Measurements from ENCODE around the gene SATB2.

SATB2 gene

DNA sequence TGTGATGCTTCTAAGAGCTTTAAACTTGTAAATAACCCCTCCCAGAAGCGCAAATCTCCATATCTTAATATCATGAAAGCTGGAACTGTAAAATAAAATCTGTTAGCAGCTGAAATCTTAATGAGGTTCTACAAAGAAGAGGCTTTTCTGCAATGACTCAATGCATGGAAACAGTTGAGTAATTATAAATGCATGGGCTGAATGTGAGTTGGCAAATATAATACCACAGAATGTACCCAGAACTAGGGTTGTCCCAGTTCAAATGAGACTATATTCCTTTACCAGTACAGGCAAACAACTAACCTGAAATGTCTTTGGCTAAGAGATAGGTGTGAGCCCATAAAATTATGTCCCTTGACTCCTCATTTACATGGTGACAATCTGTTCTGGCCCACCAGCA lies 52.9 kb downstream of the SATB2 start:
- peak; percentile 5 for DNase-seq (ENCODE audit: low spot score)

DNA sequence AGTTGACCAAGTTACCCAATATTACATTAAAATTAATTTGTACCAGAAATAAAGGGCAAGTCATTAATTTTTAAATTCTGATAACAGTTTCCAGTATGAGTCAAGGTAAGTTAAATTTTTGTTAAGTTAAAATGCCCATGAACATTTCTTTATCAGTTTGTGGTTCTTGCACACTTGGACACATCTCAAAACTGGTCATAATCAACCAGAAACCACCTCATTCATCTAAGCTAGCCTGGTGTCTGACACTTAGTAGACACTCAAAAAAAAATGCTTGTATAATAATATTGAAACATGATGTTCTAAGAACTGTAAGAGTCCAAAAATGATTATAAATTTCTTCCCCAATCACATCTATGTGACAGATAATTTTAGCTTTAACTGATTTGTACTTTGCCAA lies 62.4 kb downstream of the SATB2 start:
- DNase-seq (ENCODE audit: low spot score): no peak

DNA sequence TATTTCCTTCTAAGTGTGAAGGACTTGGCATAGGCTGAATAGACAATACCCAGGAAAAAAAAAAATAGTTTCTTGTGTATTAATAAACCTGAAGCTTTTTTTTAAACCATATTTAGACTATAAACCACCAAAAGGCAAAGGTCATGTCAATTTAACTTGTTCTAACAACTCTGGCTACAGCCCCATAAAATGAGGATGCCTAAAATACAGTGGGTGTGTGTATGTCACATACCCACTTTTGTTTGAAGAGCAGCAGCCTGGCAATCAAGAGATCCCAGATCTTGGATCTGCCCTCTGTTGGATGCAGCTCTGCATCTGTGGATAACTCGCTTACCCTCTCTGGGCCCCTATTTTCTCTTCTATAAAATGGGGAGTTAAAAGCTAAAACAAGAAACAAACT lies 65.4 kb downstream of the SATB2 start:
- no peak for DNase-seq (ENCODE audit: low spot score)

DNA sequence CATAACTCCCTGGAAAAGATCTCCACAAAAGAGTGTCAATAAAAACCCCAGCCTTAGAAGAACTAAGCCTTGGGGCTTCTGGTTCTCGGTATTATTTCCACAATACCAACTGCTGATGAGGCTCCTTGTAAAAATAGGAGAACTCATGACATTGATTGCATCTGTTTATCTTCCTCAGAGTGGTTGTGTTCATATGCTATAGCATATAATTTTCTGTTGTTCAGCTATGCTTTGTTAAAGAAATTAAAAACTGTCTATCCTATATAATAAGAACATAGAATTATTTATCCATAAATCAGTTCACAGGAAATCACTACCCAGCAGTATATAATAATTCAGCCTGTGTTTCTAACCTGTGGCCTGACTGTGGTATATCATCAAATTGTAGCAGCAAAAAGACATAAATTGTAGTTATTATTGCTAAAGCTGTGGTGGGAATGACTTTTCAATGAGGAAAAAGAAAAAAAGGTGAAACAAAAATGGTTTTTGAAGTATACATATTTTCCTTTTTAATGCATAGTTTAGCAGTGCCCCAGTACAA lies 68.9 kb downstream of the SATB2 start:
- no peak for DNase-seq (ENCODE audit: low spot score)

DNA sequence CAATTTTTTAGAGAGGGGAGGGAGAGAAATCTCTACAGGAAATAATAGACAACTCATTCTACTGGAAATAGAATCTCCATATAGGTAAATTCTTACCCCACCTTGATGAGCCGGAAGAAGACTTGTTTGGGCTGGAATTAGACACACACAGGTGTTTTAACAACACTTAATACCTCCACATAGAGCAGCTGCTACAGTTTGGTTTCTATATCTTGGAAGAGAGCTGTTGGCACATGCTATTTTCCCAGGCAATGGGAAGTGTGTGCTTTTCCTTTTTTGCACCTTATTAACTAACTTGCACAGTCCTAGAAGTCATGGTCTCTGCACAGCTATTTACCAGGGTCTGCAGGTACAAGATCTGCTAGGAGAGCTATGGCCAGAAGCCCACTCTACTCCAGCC lies 73.7 kb downstream of the SATB2 start:
- no peak for DNase-seq (ENCODE audit: low spot score)

DNA sequence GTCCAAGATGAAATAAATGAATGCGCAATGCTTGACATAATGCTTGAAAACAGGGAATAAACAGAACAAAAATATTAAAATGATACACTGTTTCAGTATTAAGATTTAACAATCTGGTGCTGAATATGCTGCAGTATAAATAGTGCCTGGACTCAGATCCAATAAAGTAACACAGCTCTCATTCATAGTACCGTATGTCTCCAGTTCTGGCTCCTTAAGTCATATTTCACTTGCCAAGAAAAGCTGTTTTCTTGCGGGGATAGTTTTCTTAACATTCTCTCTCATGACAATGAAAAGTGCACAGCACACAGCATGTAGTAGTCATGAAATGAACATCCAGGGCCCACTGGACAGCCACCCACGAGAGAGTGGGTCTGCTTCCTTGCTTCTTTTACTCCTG lies 74.7 kb downstream of the SATB2 start:
- no peak for DNase-seq (ENCODE audit: low spot score)

DNA sequence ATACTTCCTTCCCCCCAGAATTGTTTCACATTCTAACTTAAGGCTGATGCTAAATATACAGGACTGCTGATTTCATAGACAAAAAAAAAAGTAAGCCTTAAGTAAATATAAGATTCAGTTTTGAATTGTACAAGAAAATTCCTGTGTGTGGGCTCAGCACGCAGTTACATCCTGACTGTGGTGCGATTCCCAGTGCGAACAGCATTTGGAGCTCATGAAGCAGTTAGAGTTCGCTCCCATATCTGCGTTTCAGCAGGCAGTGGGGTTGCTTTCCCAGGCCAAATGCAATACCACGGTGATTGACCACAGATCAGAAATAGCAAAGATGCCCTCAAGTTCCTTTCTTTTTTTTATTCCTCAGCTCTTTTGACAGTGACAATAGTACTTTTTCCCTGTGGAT lies 75.6 kb downstream of the SATB2 start:
- no peak for DNase-seq (ENCODE audit: low spot score)

DNA sequence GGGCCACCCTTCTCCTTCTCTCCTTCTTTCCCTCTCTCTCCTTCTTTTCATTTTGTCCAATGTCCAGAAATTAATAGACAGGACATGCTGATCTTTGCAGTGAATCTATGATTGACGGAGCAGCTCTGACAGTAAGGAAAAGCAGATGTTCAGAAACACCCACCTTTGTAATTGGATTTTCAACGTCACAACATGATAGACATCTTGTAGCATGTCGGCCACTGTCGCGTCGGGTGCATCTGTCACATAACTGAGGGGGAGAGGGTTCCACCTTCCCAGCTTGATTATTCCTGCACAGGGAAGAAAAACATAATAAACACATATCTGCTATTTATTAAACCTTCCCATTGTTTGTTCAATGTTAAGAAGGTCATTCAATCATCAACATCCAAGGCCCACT lies 76.2 kb downstream of the SATB2 start:
- DNase-seq (ENCODE audit: low spot score): no peak

DNA sequence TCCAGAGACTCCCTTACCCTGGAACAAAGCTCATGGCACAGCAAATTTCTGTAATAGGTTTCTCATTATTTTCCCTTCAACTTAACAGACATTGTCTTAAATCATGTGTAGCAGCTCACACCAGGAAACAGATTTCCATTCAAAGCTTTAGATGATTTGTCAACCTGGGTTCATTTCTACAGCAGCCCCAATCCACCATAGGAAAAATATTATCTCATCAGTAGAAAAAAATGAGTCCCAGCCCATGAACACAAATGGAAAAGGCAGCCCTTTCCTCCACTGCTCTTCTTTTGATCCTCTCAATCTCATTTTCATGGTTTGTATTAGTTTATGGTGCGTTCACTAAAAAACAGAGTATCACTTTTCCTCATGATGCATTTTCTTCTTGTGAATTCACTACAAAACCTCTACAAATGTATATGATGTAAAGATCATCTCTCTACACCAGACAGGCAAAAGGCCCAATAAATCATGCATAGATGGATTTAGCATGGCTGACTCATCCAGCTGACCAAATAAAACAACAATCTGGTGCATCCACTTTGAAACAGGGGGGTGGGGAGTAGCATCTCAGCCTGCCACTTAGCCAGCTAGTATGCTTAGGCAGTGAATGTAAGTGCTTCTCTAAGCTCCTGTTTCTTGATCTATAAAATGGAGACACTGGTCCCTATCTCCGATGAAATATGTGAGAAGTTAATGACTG lies 78.6 kb downstream of the SATB2 start:
- DNase-seq (ENCODE audit: low spot score): peak; percentile 22

DNA sequence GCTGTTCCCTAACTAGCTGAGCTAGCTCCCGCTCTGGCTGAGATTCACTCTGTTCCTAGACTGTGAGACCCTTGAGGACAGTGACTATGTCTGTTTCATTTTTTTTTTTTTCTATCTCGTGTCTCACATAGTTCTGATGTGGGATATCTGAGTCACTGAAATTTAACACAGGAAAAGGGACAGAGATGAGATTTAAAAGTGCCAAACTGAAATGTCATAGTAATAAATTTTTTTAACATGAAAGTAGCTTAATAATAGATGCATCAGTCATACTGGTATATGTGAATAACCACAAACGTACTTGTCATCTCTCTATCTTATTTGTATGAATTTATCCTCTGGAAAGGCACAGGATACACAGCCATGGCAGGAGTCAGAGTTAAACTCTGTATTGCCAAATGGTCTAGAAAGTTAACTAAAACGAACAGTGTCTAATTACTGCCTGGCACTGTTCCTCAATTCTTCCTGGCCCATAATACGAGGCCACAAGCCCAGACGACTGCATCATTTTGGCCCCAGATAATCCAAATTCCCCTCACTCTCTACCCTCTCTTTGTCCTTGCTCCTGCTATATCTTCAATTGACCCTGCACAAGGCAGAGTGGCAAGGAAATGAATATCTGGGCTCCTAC lies 87.5 kb downstream of the SATB2 start:
- DNase-seq (ENCODE audit: low spot score): peak; percentile 58

DNA sequence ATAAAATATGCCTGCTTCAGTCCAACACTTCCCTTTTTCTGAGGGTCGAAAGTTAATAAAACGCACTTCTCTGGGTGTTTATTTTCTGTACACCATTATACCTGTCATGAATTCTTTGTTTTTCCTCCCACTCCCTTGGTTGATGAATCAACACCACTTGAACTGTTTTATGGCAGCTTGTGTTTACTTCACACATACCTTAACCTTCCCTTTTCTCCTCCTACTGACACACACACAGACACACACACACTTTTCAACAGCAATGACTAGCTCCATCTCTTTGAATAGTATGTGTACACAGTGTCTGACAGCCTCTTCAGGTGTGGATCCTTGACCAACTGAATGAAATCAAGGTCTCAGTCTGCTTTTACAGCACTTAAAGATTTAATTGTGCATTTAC lies 91.3 kb downstream of the SATB2 start:
- no peak for DNase-seq (ENCODE audit: low spot score)

DNA sequence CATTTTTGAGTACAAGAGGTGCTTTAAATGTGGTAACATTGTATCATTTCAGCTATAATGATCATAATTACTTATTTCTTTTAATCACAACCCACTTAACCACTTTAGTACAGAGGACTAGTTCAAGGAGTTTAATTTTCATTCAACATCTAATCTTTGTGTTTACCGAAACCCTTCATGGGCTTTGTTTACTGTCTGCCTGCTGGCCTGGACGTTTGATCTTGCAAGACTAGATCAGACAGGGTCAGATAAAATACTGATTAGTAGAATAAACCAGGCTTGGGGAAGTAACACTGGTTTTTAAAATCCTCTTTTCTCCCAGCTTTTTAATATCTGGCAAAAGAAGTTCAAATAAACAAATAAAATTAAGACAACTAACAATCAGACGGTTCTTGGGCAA lies 93.6 kb downstream of the SATB2 start:
- DNase-seq (ENCODE audit: low spot score): no peak

DNA sequence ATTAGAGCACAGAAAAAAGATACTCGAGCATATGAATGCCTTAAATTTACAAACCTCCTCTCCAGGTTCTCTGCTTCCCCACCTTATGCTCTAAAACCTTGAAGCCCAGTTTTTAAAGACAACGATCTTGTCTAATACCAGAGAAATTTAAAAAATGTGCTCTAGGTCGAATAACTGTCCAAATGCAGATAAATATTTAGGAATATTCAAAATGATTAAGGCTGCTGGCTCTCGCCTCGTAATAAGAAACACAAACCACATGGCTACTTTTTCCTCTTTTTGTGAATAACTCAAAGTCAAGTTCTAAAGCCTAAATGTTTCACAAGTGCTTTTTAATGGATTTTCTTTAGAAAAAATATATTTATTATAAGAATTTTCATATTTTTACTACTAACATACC lies 101.3 kb downstream of the SATB2 start:
- DNase-seq (ENCODE audit: low spot score): no peak

DNA sequence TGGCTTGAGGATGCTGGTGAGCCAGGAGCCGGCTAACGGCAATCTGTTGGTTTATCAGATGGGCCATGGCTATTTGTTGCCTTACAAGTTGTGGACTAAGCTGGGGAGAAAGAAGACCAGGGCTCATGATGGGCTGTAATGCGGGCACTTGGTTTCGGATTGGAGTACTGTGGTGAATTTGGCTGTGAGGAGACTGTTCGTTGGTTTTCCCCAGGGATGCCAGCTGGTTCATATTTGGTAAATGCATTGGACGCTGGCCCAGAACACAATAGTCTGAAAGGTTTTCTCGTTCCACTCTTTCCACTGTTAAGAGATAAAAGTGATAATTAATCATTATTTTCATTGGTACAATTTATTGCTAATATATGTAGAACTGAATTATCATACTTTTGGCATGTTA lies 108.9 kb downstream of the SATB2 start:
- DNase-seq (ENCODE audit: low spot score): no peak

DNA sequence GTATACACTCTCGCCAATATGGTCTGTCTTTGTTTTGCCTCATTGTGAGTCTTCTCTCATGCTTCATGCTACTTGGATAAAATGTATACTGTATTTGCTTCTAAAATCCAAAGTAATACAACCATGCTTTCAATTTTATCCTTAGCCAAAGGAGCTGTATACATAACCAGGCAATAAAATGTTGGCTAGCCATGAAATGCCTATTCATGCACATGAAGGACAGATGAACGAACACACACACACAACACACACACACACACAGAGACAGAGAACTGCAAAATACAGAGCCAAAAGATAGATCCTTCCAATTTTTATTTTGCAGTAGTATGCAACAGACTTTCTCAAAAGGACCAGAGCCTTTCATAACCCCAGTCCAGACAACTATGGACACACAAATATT lies 113.7 kb downstream of the SATB2 start:
- DNase-seq (ENCODE audit: low spot score): no peak

DNA sequence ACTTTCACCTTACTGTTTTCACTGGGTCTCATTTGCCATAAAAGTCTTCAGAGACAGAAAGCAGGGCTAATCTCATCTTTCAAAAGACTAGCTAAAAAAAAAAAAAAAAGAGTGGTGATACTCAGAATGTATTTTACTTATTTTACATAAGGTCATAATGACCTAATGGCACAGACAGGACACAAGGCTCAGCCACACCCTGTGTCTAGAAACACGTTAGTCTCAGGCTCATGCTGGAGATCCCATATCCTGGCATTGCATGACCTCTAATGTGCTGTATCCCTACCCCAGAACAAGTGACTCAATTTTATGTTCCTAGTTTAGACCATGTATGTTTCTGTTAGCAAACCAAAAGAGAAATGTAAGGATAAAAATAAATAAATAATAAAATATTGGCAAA lies 115.4 kb downstream of the SATB2 start:
- no peak for DNase-seq (ENCODE audit: low spot score)

DNA sequence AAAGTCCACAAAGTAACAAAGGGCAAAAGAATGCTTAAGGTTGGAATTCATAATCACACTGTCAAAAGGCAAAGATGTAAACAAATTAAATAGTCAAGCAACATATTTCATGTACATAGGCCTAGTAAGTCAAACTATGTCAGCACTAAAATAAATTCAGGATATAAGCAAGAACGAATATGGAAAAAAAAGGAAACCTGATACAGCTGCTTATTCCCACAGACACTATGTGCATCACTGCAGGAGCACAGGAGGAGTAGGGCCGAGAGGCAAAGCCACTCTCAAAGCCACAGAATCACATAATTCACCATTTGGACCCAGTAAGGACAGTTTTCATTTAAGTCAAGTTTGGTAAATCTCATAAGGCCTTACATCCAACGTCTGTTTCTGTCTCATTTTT lies 116.6 kb downstream of the SATB2 start:
- no peak for DNase-seq (ENCODE audit: low spot score)

DNA sequence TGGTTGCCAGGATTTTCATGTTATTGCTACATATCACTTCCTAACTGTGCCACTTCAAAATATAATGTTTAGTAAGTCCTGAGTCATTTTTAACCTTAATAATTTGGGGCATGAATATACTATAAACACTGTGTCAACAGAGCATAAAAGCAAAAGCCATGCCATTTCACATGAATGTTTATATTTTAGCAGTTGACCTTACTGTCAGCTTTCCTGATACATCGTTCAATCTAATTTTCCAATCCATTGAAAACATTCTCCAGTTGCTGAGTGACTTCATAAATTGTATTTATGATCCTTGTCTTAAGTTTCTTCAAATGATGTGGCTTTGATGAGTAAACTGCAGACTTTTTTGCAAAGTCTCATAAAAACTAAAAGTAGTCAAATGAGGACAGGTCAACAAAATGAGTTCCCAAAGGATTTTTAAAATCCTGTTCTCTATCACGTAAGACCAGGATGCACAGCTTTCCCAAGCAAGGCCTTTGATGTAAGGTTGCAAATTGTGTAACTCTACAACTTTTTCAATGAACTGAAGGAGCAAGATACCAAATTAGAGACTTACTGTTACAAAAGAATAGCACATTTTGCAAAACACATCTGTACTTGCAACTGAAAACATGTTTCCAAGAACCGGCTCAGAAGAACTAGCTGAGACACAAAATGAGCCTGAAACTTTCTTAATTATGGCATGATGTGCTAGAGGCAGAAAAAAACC lies 117.7 kb downstream of the SATB2 start:
- DNase-seq (ENCODE audit: low spot score): no peak

DNA sequence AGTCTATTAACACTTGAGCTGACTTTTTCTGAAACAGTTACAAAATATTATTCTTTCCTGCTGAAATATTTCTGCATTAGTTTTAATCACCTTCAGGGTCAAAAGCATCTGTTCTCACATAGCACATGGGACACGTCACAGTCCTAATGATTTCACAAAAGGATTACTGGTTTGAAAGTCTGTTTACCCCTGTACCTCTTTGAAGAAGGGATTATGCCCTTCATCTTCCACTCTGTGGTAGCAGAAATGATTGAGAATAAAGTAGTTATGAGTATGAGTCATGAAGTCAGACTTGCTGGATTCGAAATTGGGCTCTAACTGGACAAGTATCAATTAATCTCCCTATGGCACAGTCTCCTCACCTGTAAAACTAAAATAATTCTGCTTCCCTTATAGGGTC lies 121.2 kb downstream of the SATB2 start:
- no peak for DNase-seq (ENCODE audit: low spot score)

DNA sequence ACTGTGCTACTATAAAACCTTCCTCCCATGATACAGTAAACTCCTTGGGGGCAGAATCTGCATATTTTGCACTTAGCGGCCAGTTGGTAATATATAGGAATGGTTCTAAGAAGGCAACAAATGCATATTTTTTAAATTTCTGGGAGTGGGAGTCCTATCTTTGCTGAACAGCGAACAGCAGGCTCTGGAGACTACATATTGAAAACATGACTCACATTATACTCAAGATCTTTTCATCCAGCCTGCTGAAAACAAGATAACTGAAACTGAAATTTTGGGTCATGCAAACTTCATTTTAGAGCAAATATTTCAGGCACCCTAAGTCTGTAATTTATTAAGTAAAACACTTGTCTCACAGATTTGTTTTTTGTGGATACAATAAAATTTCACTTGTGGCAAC lies 122.2 kb downstream of the SATB2 start:
- DNase-seq (ENCODE audit: low spot score): no peak

DNA sequence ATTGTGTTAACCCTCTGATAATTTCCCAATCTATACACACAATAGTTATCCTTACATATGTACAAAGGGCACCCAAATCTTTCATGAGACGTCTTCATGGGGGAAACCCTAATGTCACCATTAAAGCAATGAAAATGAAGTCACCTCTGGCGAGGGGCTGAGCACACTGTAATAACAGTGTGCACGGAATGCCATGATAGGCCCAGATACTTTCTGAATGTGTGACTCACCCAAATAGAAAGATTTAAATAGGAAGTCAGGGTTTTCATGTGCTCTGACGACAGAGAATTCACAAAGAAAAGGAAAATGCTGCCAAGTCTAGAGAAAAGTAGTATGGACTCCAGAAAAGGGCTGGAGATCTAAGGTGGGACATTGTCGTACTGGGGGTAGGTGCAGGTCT lies 128.3 kb downstream of the SATB2 start:
- no peak for DNase-seq (ENCODE audit: low spot score)

DNA sequence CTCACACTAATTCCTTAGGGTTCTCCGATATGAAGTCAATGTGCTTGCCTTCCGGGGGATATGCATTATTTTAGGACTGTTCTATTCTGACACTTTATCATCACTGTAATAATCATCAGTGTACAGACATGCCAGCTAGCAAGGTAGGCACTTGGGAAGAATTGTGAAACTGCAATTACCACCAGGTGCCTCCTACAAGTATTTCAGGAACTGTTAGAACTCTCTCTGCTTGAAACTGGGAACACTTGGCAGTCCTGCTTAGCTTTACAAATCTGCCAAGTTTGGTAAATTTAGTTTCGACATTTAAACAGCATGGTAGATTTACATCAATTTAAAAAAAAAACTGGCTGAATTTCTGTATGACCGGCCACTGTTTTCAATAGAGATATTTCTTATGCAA lies 128.7 kb downstream of the SATB2 start:
- DNase-seq (ENCODE audit: low spot score): no peak

DNA sequence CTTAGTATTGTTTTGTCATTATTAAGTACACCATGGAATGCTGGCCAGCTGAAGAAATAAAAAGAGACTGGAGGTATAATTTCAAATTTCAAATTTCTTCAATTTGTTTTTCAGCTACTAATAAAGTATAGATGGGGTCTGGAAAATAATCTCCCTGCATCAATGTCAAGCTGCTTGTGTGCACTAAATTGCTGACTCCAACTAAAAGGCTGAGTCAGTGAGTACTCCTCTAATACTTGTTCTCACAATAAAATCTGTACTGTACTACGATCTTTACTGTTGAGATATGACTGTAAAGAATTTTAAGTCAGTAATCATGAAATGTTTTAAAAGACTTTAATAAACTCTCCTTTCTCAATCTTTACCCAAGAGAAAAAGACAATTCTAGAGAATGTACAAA lies 131.9 kb downstream of the SATB2 start:
- no peak for DNase-seq (ENCODE audit: low spot score)
